DND-41 (cell line): ENCODE results near the gene CNDP2.

Source experiments
- EZH2 ChIP-seq: IDR thresholded peaks from 3 replicates; pipeline ENCODE4 v1.6.1; 2012; ENCODE audit warnings: borderline replicate concordance, low read depth, mild to moderate bottlenecking, moderate library complexity, low read length, inconsistent platforms; ENCODE audit not compliant: severe bottlenecking
- TF ChIP-seq, protein P1 (sequence below): IDR thresholded peaks from 2 replicates; pipeline ENCODE4 v1.5.1; 2012; ENCODE audit warnings: borderline replicate concordance, low read length, moderate library complexity, mild to moderate bottlenecking; ENCODE audit not compliant: poor library complexity, severe bottlenecking; ENCODE audit errors: extremely low read depth

DNA sequence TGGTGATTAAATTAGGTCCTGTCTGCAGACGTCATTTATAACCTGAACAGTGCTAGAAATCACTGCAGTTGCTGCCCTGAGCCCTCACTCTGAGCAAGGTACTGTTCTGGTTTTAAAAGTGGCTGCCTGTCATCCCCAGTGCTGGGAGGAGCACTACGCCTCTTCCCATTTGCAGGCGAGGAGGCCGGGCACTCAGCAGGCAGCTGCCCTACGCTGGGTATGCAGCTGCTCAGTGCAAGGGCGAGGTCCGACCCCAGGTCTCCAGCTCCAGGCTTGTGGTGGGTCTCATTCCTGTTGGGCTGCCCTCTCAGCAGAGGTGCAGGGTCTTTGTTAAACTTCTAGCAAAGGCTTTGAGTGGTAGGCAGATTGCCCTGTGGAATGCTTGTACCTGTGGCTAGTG, 15.7 kb downstream of the CNDP2 start:
- TF ChIP-seq, protein P1, sequence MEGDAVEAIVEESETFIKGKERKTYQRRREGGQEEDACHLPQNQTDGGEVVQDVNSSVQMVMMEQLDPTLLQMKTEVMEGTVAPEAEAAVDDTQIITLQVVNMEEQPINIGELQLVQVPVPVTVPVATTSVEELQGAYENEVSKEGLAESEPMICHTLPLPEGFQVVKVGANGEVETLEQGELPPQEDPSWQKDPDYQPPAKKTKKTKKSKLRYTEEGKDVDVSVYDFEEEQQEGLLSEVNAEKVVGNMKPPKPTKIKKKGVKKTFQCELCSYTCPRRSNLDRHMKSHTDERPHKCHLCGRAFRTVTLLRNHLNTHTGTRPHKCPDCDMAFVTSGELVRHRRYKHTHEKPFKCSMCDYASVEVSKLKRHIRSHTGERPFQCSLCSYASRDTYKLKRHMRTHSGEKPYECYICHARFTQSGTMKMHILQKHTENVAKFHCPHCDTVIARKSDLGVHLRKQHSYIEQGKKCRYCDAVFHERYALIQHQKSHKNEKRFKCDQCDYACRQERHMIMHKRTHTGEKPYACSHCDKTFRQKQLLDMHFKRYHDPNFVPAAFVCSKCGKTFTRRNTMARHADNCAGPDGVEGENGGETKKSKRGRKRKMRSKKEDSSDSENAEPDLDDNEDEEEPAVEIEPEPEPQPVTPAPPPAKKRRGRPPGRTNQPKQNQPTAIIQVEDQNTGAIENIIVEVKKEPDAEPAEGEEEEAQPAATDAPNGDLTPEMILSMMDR = no peak
- TF ChIP-seq EZH2 = no peak
